GM21786 (cell line): ENCODE results near the gene FRYL.
"Not testable (repeated sequence)": the region's sequence is repeated elsewhere in the genome, so short reads cannot be mapped to it uniquely, and the experiment has no call there.

ENCODE experiments used
- ATAC-seq: cut with Tn5 transposase; IDR thresholded peaks from one replicate; pipeline ENCODE4 v1.9.1; 2021; ENCODE audit not compliant: unreplicated experiment

Gene FRYL

DNA sequence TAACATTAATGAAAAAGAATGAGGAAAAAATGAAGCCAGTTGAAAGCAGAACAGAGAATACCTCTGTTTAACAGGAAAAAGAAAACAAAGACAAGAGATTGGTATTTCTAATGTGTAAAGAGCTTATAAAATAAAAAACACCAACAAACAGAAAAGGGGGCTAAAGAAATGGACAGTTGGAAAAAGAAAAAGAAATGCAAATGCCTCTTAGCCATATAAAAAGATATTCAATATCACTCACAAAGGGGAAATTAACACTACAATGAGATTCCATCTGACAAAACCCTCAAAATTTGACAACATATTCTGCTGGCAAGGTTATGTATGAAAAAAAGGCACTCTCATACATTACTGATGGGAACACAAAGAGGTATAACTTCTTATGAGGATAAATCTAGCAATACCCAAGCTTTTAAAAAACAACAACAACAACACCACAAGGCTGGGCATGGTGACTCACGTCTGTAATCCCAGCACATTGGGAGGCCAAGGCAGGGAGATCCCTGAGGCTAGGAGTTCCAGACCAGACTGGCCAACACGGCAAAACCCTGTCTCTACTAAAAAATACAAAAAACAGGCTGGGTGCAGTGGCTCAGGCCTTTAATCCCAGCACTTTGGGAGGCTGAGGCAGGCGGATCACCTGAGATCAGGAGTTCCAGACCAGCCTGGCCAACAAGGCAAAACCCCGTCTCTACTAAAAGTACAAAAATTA, 75.8 kb downstream of the FRYL start:
- ATAC-seq, result no peak

DNA sequence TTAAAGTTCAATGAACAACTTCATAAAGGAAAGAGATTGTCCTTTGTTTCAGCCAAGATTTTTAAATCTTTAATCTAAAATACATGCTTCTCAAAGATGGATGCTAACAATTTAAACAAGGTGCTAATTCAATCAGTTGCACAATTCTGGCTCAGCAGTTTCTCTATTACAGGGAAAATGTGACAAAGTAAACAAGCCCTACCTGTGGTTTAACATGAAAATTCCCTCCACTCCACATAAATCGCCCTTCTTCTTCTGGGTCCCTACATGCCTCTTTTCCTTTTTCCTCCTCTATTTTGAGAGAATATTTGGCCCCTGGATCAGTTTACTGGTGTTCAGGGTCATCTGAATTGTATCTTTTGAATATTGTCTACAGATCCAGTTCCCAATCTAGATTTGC, 80.6 kb downstream of the FRYL start:
- ATAC-seq, result no peak

DNA sequence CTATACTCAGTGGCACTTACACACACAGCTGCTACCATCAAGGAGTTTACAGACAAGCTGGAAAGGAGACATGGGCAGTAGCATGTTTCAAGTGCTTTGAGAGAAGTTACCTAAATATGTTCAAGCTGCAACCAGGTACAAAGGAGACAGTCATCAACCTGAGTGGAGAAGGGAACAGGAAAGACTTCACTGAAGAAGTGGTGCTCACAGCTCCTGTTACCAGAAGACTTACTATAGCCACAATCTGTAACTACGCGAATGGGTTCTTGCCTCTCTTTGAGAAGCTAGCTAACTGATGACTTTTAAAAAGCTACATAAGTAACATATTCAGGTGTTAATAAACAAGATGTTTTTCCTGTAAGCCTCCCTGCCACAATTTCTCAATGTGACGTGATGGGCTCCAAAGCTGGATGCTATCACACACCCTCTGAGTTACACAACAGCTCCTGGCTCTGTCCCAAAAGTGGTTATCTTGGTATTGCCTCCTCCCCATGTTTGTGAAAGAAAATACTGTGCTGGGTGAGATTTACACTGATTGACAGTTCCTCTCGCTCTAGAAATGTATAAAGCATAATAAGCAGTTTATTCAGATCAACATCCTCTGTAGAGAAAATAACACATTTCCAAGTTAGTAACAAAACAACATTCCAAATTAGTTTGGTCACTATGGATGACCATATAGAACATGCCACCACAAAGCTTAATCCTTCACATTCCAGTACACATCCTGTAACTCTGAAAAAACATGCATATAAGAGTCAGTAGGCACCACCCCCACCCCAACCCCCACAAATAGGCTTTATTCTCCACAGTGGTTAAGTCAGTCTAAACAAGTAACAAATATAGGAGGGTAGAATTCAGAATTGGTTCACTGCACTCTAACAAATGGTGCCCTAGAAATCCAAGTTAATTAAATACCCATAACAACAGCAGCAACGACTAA, 81.8 kb downstream of the FRYL start:
- no peak for ATAC-seq

DNA sequence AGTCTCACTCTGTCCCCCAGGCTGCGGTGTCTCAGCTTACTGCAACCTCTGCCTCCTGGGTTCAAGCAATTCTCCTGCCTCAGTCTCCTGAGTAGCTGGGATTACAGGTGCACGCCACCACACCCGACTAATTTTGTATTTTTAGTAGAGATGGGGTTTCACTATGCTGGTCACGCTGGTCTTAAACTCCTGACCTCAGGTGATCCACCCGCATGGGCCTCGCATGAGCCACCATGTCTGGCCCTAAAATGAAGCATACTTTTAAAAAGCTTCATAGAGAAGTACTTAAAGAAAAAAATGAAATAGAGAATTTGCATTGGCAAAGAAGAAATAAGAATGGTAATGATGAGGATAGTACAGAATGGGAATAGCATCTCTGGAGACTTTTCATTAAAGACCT, 82.6 kb downstream of the FRYL start:
- not testable (repeated sequence) for ATAC-seq

DNA sequence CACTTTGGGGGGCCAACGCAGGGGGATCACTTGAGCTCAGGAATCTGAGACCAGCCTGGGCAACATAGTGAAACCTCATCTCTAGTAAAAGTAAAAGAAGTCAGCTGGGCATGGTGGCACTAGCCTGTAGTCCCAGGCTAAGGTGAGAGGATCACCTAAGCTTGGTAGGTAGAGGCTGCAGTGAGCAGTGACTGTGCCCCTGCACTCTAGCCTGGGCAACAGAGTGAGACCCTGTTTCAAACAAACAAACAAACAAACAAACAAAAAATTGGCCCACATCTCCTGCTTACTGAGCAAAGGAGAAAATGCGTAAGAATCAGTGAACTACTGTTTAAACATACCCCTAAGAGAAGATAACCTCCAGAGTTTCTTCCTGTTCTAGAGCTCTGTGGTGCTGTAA, 85.3 kb downstream of the FRYL start:
- no peak for ATAC-seq

DNA sequence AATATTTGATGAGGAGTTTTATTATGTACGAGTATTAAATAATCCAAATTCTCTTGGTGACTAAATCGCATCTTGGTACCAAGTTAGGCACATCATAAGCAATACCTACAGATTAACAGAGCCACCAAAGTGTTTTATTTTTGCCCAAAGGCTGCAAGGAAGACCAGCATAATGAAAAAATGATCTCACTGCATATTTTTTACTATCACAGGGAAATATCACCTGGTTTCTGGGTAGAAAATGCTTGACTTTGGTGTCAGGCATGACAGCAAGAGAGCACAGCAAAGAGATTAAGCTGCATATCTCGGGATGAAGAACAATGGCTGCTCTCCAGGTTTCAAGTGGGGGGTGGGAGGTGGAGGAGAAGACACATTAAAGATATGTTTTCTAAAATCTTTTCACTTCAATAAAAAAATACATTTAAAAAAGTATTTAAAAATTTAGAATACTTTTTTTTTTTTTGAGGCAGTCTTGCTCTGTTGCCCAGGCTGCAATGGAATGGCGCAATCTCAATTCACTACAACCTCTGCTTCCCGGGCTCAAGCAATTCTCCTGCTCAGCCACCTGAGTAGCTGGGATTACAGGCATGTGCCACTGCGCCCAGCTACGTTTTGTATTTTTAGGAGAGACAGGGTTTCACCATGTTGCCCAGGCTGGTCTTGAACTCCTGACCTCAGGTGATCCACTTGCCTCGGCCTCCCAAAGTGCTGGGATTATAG, 86.1 kb downstream of the FRYL start:
- ATAC-seq, result no peak

DNA sequence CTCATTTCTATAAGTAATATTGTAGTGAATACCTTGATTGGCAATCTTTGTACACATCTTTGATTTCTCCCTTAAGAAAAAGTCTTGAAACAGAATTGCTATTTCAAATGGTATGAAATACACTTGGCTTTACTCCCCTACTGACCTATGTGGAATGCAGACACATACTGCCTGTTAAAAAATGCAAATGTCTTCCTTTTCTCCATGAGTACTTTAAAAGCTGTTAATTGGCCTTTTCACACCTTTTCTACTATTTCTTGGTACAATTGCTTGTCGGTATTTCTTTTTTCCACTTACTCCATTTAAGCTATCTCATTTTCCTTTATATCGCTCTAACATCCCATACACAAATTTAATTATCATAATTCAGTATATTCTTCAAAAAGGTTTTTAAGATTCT, 87.2 kb downstream of the FRYL start:
- no peak for ATAC-seq

DNA sequence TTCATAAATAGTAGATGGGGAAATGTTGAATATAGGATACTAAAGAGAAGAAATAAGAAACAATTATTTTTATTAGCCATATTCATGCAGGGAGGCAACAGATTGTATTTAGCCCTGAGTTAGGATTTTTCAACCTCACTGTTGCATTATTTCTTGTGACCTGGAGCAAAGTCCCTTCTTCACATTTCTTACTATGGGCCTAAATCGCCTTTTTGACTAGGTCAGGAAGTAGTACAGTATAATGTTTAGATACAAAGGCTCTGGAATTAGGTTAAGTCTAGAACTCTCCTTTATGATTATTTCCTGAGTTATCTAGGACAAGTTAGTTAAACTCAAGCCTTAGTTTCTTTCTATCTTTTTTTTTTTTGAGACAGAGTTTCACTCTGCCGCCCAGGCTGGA, 88.0 kb downstream of the FRYL start:
- no peak for ATAC-seq

DNA sequence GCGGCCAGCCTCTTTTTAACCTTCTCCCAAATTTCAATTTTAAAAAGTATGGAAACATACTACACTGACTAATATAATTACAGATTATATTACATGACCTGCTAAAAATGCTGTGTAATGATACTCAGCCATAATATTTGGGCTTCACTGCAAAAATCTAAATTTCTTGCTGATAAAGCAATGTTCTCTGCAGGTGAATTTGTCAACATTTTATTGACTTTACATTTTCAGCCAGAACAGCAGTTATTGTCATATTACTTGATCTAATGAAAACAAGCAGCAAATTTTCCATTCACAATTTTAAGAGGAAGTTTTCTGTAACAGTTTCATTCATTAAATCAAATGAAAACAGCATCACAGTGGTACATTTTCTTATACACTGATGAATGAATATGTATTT, 91.1 kb downstream of the FRYL start:
- no peak for ATAC-seq

DNA sequence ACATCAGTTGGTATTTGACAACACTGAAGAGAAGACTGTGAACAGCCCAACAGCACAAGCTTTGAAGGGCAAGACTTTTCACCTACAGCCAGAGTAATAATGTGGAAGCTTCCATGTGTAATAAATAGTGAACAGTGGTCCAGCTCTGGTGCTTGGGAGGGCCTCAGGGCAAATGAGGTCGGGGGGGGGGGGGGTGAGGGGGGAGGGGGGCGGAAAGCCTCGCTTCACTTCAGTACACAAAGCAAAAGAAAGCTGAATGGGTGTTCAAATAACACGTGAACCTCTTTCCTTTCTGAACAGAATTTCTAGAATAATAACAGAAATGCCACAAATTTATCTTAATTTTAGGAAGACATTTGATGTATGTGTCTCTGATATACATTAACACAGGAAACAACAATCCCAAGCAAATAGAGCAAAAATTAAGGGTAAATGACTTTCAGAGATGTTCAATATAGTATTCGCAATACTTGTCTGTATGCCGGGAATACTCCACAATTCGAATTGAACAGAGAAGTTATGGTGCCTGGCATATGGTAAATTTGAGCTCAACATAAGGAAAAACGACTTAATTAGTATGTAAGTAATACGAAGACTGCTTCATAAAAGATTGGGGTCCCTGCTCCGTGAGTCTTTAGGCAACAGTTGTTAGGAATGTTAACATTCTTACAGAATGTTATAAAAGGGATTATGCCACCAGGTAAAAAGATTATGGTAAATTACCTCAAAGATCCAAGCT, 92.6 kb downstream of the FRYL start:
- no peak for ATAC-seq

DNA sequence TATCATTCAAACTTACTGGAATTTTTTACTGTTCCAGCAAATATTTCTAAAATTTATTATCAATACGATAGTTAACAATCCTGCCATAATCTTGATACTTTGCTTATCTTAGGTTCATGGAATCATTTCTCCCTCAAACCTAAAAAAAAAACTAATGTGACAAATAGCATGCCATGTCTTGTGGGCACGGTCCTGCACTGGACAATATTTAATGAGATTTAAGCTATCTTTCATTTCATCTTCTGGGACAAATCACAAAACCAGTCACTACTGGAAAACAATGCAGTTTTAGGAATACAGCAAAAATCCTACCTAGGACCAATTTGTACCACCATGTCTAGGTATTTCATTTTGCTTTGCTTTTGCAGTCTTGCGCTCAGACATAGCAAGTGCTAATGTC, 93.7 kb downstream of the FRYL start:
- ATAC-seq, result no peak

DNA sequence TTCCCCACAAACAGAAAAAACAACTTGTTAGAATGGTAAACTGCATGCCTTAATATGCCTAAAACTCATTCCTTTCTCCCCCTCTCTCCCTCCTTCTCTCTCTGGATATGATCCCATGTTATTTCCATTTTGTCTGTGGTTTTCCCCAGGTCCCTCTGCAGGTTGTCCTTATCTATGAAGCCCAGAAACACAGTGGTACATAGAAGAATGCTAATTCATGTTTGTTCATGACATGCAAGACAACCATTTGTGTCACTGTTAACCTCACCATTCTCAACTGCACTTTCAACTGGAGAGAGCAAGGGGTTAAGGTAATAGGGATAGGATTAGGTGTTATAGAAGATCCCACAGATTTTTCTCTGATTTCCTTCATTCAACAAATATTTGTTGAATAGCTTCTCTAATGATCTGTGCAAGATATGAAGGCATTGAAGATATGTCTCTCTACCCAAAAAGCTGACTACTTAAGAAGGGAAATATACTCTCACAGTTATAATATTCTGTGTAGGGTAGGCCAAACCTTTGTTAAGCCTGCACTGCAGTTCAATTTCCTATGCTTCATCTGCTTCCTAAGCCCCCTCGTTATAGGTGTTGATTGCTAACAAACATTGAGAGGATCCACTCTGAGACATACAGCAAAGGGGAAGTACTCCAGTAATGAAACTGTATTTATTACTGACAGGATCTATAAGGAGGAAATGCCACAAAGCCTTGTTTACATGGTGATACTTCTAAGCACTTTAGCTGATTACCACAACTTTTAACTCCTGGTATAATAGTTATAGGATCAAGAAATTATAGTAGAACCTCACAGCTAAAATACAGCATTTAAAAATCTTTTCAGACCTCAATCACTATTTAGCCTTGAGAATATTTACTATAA, 96.1 kb downstream of the FRYL start:
- peak; percentile 83 for ATAC-seq

DNA sequence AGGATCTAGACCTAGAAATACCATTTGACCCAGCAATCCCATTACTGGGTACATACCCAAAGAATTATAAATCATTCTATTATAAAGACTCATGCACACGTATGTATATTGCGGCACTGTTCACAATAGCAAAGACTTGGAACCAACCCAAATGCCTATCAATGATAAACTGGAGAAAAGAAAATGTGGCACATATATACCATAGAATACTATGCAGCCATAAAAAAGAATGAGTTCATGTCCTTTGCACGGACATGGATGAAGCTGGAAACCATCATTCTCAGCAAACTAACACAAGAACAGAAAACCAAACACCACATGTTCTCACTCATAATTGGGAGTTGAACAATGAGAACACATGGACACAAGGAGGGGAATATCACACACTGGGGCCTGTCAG, 97.2 kb downstream of the FRYL start:
- ATAC-seq, result not testable (repeated sequence)

DNA sequence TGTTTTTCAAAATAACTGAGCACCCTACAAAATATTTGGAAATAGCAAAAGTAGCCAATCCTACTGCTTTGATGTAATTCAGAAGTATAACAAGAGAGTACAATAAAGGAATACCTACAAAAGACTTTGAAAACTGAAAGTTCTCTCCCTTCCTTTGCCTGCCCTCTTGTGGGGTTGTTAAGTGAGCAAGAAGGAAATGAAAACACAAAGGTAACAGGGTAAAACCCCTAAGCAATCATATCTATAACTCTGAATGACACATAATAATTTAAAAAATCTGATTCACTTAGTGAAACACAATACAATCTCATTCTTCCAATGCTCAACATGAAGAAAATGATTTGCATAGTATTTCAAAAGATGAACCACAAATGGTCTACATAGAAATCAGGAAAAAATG, 98.2 kb downstream of the FRYL start:
- ATAC-seq, result peak; percentile 68

DNA sequence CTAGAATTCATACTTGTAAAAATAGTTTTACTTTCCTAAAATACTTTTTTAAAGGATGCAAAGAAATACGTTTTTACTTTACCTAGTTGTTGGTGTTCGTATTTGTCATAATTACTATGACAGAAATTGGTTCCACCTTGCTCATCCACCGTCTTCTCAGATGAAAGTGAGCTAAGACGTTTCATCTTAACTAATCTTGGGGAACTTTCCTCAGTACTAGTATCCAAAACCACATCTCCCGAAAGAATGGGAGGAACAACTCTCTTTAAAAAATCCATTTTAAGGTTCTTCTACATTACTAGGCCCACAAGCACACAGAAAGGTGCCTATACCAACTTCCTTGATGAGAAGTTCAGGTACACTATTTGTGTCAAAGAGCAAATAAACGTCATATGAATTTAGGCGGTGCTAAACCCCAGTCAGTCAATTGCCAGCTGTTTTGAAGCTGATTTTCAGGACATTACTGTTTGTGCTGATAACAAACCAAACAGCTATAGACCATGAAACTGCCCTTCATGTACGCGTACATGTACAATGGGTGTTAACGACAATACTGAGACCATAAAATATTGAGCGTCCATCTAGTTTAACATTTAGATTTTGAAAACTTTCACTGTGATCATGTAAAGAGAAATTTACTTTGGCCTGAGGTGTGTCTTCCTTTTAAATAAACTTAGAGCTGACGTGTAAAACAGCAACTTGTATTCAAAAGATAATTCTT, 99.1 kb downstream of the FRYL start:
- ATAC-seq, result no peak

DNA sequence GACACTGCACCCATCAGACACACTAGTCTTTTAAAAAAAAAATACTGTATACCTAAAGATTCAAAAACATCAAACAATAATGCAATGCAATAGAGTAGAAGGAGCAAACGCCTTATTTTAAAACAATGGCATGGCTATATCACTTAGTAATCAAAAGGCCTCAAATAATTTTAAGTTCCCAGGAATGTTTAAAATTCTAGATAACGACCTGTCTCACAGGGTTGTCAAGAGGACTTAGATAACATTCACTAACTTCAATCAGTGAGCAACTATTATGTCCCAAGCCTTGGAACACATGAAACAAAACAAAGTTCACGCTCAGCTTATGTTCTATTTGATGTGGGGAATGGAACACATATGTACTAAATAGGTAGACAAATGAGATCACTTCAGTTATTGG, 106.5 kb downstream of the FRYL start:
- ATAC-seq, result no peak

DNA sequence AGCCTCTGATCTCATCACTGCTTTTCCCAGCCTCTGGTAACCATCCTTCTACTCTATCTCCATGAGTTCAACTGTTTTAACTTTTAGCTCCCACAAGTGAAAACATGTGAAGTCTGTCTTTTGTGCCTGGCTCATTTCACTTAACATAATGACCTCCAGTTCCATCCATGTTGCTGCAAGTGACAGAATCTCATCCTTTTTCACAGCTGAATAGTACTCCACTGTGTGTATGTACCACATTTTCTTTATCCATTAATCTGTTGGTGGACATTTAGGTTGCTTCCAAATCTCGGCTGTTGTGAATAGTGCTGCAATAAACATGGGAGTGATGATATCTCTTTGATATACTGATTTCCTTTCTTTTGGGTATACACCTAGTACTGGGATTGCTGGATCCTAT, 109.5 kb downstream of the FRYL start:
- no peak for ATAC-seq

DNA sequence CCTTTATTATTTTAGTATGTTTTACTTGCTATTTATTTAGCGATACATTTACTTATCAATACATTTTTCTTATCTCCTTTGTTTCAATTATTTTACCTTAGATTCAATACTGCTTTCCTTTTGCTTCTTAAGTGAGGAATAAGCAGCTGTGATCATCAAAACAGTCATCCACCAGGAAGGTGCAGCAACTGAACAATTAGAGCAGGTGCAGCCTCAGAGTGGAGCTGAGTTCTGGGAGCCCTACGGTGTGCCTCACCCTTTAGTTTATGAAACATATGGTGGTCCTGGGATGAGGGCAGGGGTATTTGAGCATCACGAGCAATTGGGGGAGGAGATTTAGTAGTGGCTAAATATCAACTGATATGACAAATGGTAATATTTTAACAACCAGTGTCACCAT, 111.0 kb downstream of the FRYL start:
- no peak for ATAC-seq

DNA sequence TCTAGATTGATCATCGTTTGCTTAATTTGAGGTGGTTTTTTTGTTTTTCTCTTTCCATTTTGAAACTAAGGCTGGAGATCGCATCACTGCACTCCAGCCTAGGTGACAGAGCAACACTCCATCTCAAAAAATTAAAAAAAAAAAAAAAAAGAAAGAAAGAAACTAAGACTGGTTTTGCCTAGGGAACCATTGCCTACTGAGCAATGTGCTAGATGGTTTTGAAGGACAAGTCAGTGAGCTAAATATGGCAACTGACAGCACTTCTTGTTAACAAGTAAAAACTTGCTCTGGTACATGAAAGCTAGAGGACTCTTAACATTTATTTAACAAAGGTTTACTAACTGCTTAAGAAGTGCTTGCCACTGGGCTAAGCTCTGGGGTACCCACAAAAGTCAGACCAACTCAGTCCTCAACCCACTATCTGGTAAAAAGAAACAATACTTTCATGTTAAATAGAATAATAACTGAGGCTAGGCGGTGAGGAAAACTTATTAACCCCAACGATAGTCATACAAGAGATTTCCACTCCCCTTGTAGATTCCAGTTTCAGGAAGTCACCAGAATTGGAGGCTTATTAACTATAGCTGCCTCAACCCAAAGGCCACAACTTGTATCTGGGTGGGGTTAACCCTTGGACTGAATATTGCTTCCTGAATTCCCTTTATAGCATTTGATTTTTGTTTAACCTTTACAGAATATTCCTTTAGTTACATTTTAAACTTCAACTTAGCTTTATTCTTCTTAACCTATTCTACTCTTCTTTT, 111.6 kb downstream of the FRYL start:
- peak; percentile 66 for ATAC-seq
